Keratinocyte (primary cell): ENCODE measurements around the gene CST7. TPM values are rescaled to one million over a fixed set of nuclear protein-coding genes. Genes with fewer than 3 reads are reported as not detected.

Source experiments
- DNase-seq: peaks from one replicate; pipeline ENCODE4 v3.0.0-alpha.2; 2011; ENCODE audit warnings: low read depth, missing footprints, low spot score
- FAIRE-seq: peaks from 2 replicates; lab custom pipeline; 2011; peaks lifted over from hg19 to GRCh38; lab: Jason Lieb, UNC
- H2AFZ ChIP-seq: 2 replicates; pipeline ENCODE4 v1.6.0; 2012; ENCODE audit warnings: low read length, control low read depth, inconsistent platforms; ENCODE audit not compliant: control insufficient read depth
- H3K27ac ChIP-seq: 2 replicates; pipeline ENCODE4 v1.5.1; 2011; ENCODE audit warnings: low read length; ENCODE audit not compliant: control insufficient read depth, insufficient read depth
- H3K27me3 ChIP-seq: 3 replicates; pipeline ENCODE4 v1.6.0; 2011; ENCODE audit warnings: low read length; ENCODE audit not compliant: control insufficient read depth, insufficient read depth; ENCODE audit errors: extremely low read depth
- H3K36me3 ChIP-seq, 2 experiments: 2 replicates in 1 of 2; 3 replicates in 1 of 2; pipeline ENCODE4 v1.5.1; 2011; ENCODE audit warnings: low read length in 2 of 2, mild to moderate bottlenecking in 1 of 2; ENCODE audit not compliant: control insufficient read depth in 2 of 2, insufficient read depth in 2 of 2; ENCODE audit errors: extremely low read depth in 1 of 2
- H3K4me1 ChIP-seq: 3 replicates; pipeline ENCODE4 v1.5.1; 2011; ENCODE audit warnings: low read length; ENCODE audit not compliant: control insufficient read depth, insufficient read depth; ENCODE audit errors: extremely low read depth
- H3K4me2 ChIP-seq: 3 replicates; pipeline ENCODE4 v1.6.0; 2011; ENCODE audit warnings: low read depth, low read length; ENCODE audit not compliant: control insufficient read depth, insufficient read depth; ENCODE audit errors: extremely low read depth
- H3K4me3 ChIP-seq, 3 experiments: fragments of 200-600 bp in 1 of 3; sonication (generic) in 1 of 3; 2 replicates in 2 of 3; 3 replicates in 1 of 3; pipeline ENCODE4 v1.5.1; 2011 to 2016; ENCODE audit warnings: low read length in 3 of 3, mild to moderate bottlenecking in 3 of 3, control low read depth in 2 of 3, inconsistent platforms in 1 of 3, low read depth in 1 of 3, mixed read lengths in 1 of 3, mixed run types in 1 of 3, moderate library complexity in 1 of 3; ENCODE audit not compliant: control insufficient read depth in 2 of 3, insufficient read depth in 2 of 3; ENCODE audit errors: extremely low read depth in 1 of 3
- H3K79me2 ChIP-seq: 2 replicates; pipeline ENCODE4 v1.6.0; 2012; ENCODE audit warnings: low read length; ENCODE audit not compliant: control insufficient read depth, insufficient read depth
- H3K9ac ChIP-seq: 3 replicates; pipeline ENCODE4 v1.6.0; 2011; ENCODE audit warnings: low read length; ENCODE audit not compliant: control insufficient read depth, insufficient read depth; ENCODE audit errors: extremely low read depth
- H3K9me1 ChIP-seq: 3 replicates; pipeline ENCODE4 v1.6.0; 2011; ENCODE audit warnings: low read length; ENCODE audit not compliant: control insufficient read depth, insufficient read depth; ENCODE audit errors: extremely low read depth
- H3K9me3 ChIP-seq: 2 replicates; pipeline ENCODE4 v1.5.1; 2012; ENCODE audit warnings: low read depth, low read length; ENCODE audit not compliant: control insufficient read depth
- H4K20me1 ChIP-seq: 3 replicates; pipeline ENCODE4 v1.6.0; 2011; ENCODE audit warnings: low read length; ENCODE audit not compliant: control insufficient read depth, insufficient read depth; ENCODE audit errors: extremely low read depth
- CTCF ChIP-seq, 3 experiments: IDR thresholded peaks in 1 of 3; conservative IDR thresholded peaks in 1 of 3; optimal IDR thresholded peaks in 1 of 3; 2 replicates in 2 of 3; 3 replicates in 1 of 3; pipeline versions ENCODE3 to v1.5.1; 2011; ENCODE audit warnings: low read length in 3 of 3, mild to moderate bottlenecking in 3 of 3, moderate library complexity in 2 of 3, control low read depth in 1 of 3, inconsistent platforms in 1 of 3; ENCODE audit not compliant: insufficient read depth in 2 of 3; ENCODE audit errors: extremely low read depth in 1 of 3
- EZH2 ChIP-seq: IDR thresholded peaks from one replicate; pipeline ENCODE4 v1.6.1; 2012; ENCODE audit warnings: inconsistent platforms, mild to moderate bottlenecking, low read length, moderate library complexity
- dilution Hi-C: fragments of 300-500 bp; cut with MboI; formaldehyde crosslinking; loops from one replicate; pipeline ENCODE4 v1.7.0; 2020; ENCODE audit warnings: low sequenced_read_pairs; ENCODE audit not compliant: extremely low pct_ligation_motif_present
- polyA plus RNA-seq, 5 experiments: library from polyadenylated mRNA; depleted of rRNA in 3 of 5; stranded (reverse) in 3 of 5; stranded (forward) in 1 of 5; unstranded in 1 of 5; fragments of >200 nt; gene quantifications; 1 replicate in 1 of 5; 2 replicates in 3 of 5; 3 replicates in 1 of 5; pipeline versions ENCODE4 v1.2.1 to v1.2.3, GENCODE V29; 2011 to 2012; ENCODE audit warnings: missing spikeins in 2 of 5, low read depth in 1 of 5, low replicate concordance in 1 of 5

CST7 gene
- polyA plus RNA-seq, 1 donor (not counting 4 experiments of a cell fraction or from before 2014, with no cell fraction given): not detected

GRCh38 chr20:24993337-24994185 lies 44.5 kb downstream of the CST7 start:
- Histone ChIP-seq H3K27ac (peak overlapping the region; percentile 72), H3K4me3 (peak overlapping the region in 2 of 3 experiments; percentile 84 to 88), H3K9me3 (no peaks in the 10 kb centered on the region), H4K20me1 (no peaks in the 10 kb centered on the region), H3K79me2 (peaks cover 16% of the 10 kb centered on the region), H3K27me3 (peaks cover 7% of the 10 kb centered on the region), H3K9me1 (no peaks in the 10 kb centered on the region), H3K4me2 (peak overlapping the region; percentile 81), H3K9ac (peak overlapping the region; percentile 74), H2AFZ (peak overlapping the region; percentile 97), H3K36me3 (peaks cover 2 to 3% of the 10 kb centered on the region in 2 experiments), H3K4me1 (peaks cover 28% of the 10 kb centered on the region)
- dilution Hi-C loops: no loop called here
- TF ChIP-seq CTCF (optimal IDR thresholded peaks at IDR 0.05 in 1 of 3, IDR thresholded peaks at IDR 0.05 in 1 of 3, conservative IDR thresholded peaks at IDR 0.05 in 1 of 3; ENCODE audit: extremely low read depth in 1 of 3, insufficient read depth in 2 of 3, low read length in 3 of 3) (peak in 2 of 3 experiments; percentile 11 to 36), EZH2 (no peak)
- no peak for DNase-seq
- FAIRE-seq: no peak

GRCh38 chr20:24994186-24994465 lies 45.1 kb downstream of the CST7 start:
- Histone ChIP-seq H3K27me3 (peaks cover 7% of the 10 kb centered on the region), H3K79me2 (peaks cover 15% of the 10 kb centered on the region), H3K9me3 (no peaks in the 10 kb centered on the region), H3K9me1 (no peaks in the 10 kb centered on the region), H2AFZ (peak overlapping the region; percentile 36), H3K4me2 (no peak overlapping the region), H4K20me1 (no peaks in the 10 kb centered on the region), H3K27ac (no peak overlapping the region), H3K36me3 (peaks cover 2% of the 10 kb centered on the region in 2 experiments), H3K4me3 (no peak overlapping the region), H3K4me1 (peaks cover 28% of the 10 kb centered on the region), H3K9ac (no peak overlapping the region)
- TF ChIP-seq EZH2: no peak
- TF ChIP-seq CTCF (optimal IDR thresholded peaks at IDR 0.05 in 1 of 3, IDR thresholded peaks at IDR 0.05 in 1 of 3, conservative IDR thresholded peaks at IDR 0.05 in 1 of 3; ENCODE audit: extremely low read depth in 1 of 3, insufficient read depth in 2 of 3, low read length in 3 of 3): no peak
- FAIRE-seq (no peak), DNase-seq (no peak)
- dilution Hi-C loops: no loop called here
